ENCODE data around the gene JPT2. TPM values are rescaled to one million over a fixed set of nuclear protein-coding genes. Genes with fewer than 3 reads are reported as not detected.

The JPT2 gene
- total RNA-seq, 1 donor from 2014 or later: 72.9 TPM

DNA sequence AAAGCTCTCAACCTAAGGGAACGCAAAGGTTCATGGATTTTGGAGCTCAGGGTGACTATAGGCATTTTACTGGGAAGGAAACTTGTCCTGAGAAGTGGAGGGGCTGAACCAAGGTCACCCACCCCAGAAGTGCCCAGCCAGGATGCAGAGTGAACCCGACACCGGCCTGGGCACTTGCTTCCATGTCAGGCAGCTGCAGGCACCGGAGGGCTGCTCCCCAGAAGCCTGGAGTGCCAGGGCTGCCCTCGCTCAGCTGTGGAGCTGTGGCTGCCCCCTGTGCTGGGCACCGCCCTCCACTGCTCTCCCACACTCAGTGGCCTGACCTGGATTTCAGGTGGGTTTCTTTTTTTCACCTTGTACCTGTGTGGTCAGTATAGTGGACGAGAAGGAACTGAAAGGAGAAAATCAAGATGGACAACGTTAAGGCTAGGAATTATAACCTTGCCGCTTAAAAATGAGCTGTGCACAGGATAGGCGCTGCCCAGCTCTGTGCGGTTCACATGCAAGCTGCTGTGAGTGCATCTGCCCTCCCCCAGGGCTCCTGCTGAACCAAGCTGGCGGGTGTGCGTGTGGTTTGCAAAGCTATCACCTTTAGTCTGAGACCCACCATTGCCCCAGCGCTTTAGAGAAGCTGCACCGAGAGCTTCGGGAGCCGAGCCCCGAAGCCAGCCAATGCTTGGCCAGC is 30.1 kb downstream of the JPT2 start:
- TF ChIP-seq, protein P1, sequence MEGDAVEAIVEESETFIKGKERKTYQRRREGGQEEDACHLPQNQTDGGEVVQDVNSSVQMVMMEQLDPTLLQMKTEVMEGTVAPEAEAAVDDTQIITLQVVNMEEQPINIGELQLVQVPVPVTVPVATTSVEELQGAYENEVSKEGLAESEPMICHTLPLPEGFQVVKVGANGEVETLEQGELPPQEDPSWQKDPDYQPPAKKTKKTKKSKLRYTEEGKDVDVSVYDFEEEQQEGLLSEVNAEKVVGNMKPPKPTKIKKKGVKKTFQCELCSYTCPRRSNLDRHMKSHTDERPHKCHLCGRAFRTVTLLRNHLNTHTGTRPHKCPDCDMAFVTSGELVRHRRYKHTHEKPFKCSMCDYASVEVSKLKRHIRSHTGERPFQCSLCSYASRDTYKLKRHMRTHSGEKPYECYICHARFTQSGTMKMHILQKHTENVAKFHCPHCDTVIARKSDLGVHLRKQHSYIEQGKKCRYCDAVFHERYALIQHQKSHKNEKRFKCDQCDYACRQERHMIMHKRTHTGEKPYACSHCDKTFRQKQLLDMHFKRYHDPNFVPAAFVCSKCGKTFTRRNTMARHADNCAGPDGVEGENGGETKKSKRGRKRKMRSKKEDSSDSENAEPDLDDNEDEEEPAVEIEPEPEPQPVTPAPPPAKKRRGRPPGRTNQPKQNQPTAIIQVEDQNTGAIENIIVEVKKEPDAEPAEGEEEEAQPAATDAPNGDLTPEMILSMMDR (IDR thresholded peaks at IDR 0.05; ENCODE audit: partially characterized antibody, unreplicated experiment): no peak
- no peaks in the 10 kb centered on the region for H3K36me3 Mint-ChIP-seq (ENCODE audit: unreplicated experiment)
- peak overlapping the region; percentile 91 for H3K4me3 Mint-ChIP-seq (ENCODE audit: unreplicated experiment)
- peaks cover 17% of the 10 kb centered on the region for H3K27me3 Mint-ChIP-seq (ENCODE audit: unreplicated experiment)
- peaks cover 39% of the 10 kb centered on the region for H3K4me1 Mint-ChIP-seq (ENCODE audit: low read depth, unreplicated experiment)
- peak overlapping the region; percentile 53 for H3K27ac Mint-ChIP-seq (ENCODE audit: unreplicated experiment)
- peak; percentile 38 for DNase-seq
- peaks cover 19% of the 10 kb centered on the region for H3K9me3 Mint-ChIP-seq (ENCODE audit: unreplicated experiment)

DNA sequence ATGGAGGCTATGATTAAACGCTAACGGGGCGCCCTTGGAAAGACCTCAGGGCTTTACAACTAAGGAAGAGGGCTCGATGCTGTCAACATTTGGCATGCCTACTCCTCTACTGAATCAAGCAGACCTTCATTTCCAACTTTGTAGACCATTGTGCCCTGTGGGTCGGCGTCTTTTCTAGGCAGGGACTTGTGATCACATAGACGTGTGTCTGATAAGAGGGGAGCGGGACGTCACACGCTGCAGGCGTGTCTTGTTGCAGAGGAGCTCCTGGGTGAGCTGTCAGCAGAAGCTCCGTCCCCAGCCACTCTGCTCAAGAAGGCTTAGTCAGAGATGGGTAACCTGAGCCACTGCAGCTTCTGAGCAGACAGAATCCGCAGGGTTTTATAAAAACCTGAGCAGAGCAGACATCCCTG is 30.7 kb downstream of the JPT2 start:
- peaks cover 19% of the 10 kb centered on the region for H3K9me3 Mint-ChIP-seq (ENCODE audit: unreplicated experiment)
- TF ChIP-seq, protein P1 (IDR thresholded peaks at IDR 0.05; ENCODE audit: partially characterized antibody, unreplicated experiment): no peak
- H3K4me3 Mint-ChIP-seq (ENCODE audit: unreplicated experiment): peak overlapping the region; percentile 91
- peak overlapping the region; percentile 53 for H3K27ac Mint-ChIP-seq (ENCODE audit: unreplicated experiment)
- no peaks in the 10 kb centered on the region for H3K36me3 Mint-ChIP-seq (ENCODE audit: unreplicated experiment)
- peaks cover 17% of the 10 kb centered on the region for H3K27me3 Mint-ChIP-seq (ENCODE audit: unreplicated experiment)
- H3K4me1 Mint-ChIP-seq (ENCODE audit: low read depth, unreplicated experiment): peaks cover 41% of the 10 kb centered on the region
- no peak for DNase-seq

DNA sequence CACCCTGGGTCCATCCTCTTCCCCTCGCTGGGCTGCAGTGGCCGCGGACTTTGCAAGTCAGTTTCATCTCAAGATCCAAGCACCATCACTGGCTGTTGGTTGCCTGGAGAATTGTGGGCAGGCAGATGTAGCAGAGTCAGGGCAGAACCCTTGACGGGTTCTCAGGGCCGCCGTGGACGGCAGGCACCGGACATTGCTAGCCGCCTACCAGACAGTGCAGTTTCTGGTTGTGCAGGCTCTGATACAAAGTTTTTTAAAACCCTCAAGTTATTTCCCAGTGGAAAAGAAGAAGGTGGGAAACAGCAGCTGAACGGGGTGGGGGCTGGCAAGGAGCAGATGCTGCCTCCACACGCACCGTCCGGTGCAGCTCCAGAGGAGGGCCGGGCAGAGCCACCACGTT is 31.3 kb downstream of the JPT2 start:
- H3K9me3 Mint-ChIP-seq (ENCODE audit: unreplicated experiment): peaks cover 17% of the 10 kb centered on the region
- TF ChIP-seq, protein P1 (IDR thresholded peaks at IDR 0.05; ENCODE audit: partially characterized antibody, unreplicated experiment): no peak
- peaks cover 17% of the 10 kb centered on the region for H3K27me3 Mint-ChIP-seq (ENCODE audit: unreplicated experiment)
- peak overlapping the region; percentile 88 for H3K27ac Mint-ChIP-seq (ENCODE audit: unreplicated experiment)
- DNase-seq: no peak
- H3K4me3 Mint-ChIP-seq (ENCODE audit: unreplicated experiment): peak overlapping the region; percentile 91
- H3K4me1 Mint-ChIP-seq (ENCODE audit: low read depth, unreplicated experiment): peaks cover 45% of the 10 kb centered on the region
- no peaks in the 10 kb centered on the region for H3K36me3 Mint-ChIP-seq (ENCODE audit: unreplicated experiment)

DNA sequence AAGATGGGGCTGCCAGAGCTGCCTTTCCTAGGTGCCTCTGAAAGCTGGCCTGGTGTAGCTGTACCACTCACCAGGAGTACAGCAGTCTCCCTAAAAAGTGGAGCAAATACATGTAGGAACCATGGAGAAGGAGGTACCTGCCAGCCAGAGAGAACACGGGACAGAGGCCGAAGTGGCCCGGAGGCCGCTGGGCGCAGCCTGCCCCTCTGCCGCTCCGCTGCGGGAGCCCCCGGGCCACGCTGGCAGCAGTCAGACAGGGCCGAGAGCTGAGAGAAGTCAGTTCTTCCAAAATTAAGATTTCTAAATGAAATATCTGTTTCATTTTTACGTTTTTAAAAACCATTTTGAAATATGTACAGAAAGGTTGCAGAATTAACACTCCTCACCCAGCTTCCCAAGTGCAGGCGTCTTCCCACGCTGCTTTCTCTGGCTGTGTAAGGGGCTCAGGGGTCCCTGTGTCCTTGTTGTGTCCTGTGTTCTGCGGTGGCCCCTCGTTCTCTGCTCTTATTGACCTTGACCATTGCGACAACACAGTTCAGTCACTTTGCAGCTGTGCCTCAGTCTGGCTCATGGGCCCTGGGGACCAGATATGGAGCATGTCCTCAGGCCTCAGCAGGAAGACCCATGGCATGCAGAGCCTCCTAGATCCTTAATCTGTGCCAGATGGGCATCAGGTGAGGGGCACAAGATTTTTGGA is 32.9 kb downstream of the JPT2 start:
- Mint-ChIP-seq H3K4me1 (ENCODE audit: low read depth, unreplicated experiment) (peaks cover 48% of the 10 kb centered on the region), H3K4me3 (ENCODE audit: unreplicated experiment) (peak overlapping the region; percentile 74), H3K9me3 (ENCODE audit: unreplicated experiment) (peaks cover 8% of the 10 kb centered on the region), H3K27me3 (ENCODE audit: unreplicated experiment) (peaks cover 11% of the 10 kb centered on the region), H3K36me3 (ENCODE audit: unreplicated experiment) (no peaks in the 10 kb centered on the region), H3K27ac (ENCODE audit: unreplicated experiment) (peak overlapping the region; percentile 64)
- TF ChIP-seq, protein P1 (IDR thresholded peaks at IDR 0.05; ENCODE audit: partially characterized antibody, unreplicated experiment): no peak
- DNase-seq: no peak

DNA sequence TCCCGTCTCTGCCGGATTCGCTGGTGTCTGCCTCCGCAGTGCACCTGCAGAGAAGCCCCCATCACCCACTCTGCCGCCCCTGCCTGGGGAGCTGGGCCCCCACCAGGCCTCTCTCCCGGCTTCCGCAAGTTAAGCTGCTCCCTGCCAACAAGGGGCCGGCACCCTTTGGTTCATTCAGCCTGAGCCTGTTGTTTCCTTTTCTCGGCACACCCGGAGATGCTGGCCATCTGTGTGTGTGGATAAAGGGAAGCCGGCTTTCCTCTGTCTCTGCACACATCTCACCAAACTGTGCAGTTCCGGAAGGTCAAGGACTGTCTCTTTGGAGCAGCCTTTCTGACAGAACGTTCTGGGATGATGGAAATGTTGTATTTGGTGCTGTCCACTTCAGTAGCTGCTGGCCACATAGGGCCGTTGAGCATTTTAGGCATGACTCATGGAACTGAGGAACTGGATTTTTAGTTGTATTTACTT is 34.7 kb downstream of the JPT2 start:
- Mint-ChIP-seq H3K27me3 (ENCODE audit: unreplicated experiment) (peaks cover 3% of the 10 kb centered on the region), H3K9me3 (ENCODE audit: unreplicated experiment) (peaks cover 1% of the 10 kb centered on the region), H3K4me3 (ENCODE audit: unreplicated experiment) (peak overlapping the region; percentile 61), H3K4me1 (ENCODE audit: low read depth, unreplicated experiment) (peaks cover 46% of the 10 kb centered on the region), H3K27ac (ENCODE audit: unreplicated experiment) (peak overlapping the region; percentile 80), H3K36me3 (ENCODE audit: unreplicated experiment) (no peaks in the 10 kb centered on the region)
- TF ChIP-seq, protein P1 (IDR thresholded peaks at IDR 0.05; ENCODE audit: partially characterized antibody, unreplicated experiment): no peak
- DNase-seq: no peak

Measured in glutamatergic neuron (in vitro differentiated cells).